Karpas-422 (cell line): Measurements from ENCODE around the gene RFC2. TPM values are rescaled to one million over a fixed set of nuclear protein-coding genes. Genes with fewer than 3 reads are reported as not detected.

Experiments
- DNase-seq: peaks from one replicate; pipeline ENCODE4 v3.0.0-alpha.2; 2015
- H2AFZ ChIP-seq: fragments of 200-600 bp; sonication (generic); 2 replicates; pipeline ENCODE4 v1.6.1; 2014; ENCODE audit warnings: antibody characterized with exemption, low read length, mixed read lengths
- H3K27ac ChIP-seq: fragments of 200-600 bp; sonication (generic); 2 replicates; pipeline ENCODE4 v1.5.1; 2014; ENCODE audit warnings: mild to moderate bottlenecking, low read length, moderate library complexity
- H3K27me3 ChIP-seq: fragments of 200-600 bp; sonication (generic); 2 replicates; pipeline ENCODE4 v1.6.1; 2014; ENCODE audit warnings: low read length, mixed read lengths
- H3K36me3 ChIP-seq: fragments of 200-600 bp; sonication (generic); 2 replicates; pipeline ENCODE4 v1.6.1; 2014; ENCODE audit warnings: low read length, mixed read lengths; ENCODE audit not compliant: insufficient read depth
- H3K4me1 ChIP-seq: fragments of 200-600 bp; sonication (generic); 2 replicates; pipeline ENCODE4 v1.6.1; 2014; ENCODE audit warnings: mild to moderate bottlenecking, low read length, mixed read lengths
- H3K4me2 ChIP-seq: fragments of 200-600 bp; sonication (generic); 2 replicates; pipeline ENCODE4 v1.6.1; 2014; ENCODE audit warnings: low read length, low read depth, mild to moderate bottlenecking; ENCODE audit not compliant: poor library complexity, severe bottlenecking
- H3K4me3 ChIP-seq: fragments of 200-600 bp; sonication (generic); 2 replicates; pipeline ENCODE4 v1.5.1; 2014; ENCODE audit warnings: mild to moderate bottlenecking, antibody characterized with exemption, low read length, mixed read lengths
- H3K79me2 ChIP-seq: fragments of 200-600 bp; sonication (generic); 2 replicates; pipeline ENCODE4 v1.6.1; 2014; ENCODE audit warnings: mild to moderate bottlenecking, low read length, mixed read lengths
- H3K9ac ChIP-seq: fragments of 200-600 bp; sonication (generic); 2 replicates; pipeline ENCODE4 v1.6.0; 2014; ENCODE audit warnings: low read length
- H3K9me2 ChIP-seq: fragments of 200-600 bp; sonication (generic), shearing (Covaris generic); replicated peaks from 2 replicates; pipeline ENCODE4 v1.6.0; 2014; ENCODE audit warnings: mild to moderate bottlenecking, low read length, moderate library complexity; ENCODE audit not compliant: insufficient read depth
- H3K9me3 ChIP-seq: fragments of 300-700, 200-600 bp; sonication (generic); 2 replicates; pipeline ENCODE4 v1.6.1; 2014; ENCODE audit warnings: low read length, mixed read lengths
- H4K20me1 ChIP-seq: fragments of 200-600 bp; sonication (generic); 2 replicates; pipeline ENCODE4 v1.6.1; 2014; ENCODE audit warnings: mild to moderate bottlenecking, antibody characterized with exemption, low read length, low read depth; ENCODE audit not compliant: insufficient read depth
- total RNA-seq: library from RNA; depleted of rRNA; stranded (reverse); fragments of >200 nt; shearing (Covaris generic); gene quantifications from 2 replicates; pipeline ENCODE4 v1.2.3, GENCODE V29; 2014; ENCODE audit warnings: low replicate concordance

The RFC2 gene
- total RNA-seq, 1 experiment from 2014 or later = 18.9 TPM

DNA sequence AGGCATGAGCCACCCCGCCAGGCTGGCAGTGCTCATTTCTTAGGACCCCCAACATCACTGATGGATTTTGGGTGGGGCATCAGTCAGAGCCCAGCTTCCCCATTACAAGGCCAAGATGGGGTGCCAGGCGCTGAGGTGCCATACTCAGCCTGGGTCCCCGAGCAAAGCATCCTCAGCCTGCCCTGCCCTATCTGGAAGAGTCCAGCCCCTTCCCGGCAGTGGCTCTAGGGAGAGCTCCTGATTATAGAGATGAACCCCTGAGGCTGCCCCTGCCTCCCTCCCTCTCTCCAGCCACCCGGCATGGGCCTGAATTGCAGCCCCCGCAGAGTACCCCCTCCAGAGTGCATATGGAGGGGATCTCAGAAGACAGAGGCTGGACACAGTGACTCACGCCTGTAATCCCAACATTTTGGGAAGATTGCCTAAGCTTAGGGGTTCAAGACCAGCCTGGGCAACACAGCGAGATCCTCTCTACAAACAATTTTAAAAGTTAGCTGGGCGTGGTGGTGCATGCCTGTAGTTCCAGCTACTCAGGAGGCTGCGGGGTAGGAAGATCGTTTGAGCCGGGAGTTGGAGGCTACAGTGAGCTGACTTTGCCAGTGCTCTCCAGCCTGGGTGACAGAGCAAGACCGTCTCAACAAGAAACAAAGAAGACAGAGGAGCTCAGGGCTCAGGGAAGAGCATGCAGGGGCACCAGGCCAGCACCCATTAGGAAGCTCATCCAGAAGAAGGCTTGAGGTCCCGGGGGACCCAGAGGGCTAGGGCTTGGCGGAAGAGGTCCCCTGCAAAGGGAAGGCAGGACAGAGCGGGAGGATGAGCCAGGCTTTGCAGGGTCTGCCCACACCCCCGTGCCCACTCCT is 31.1 kb downstream of the RFC2 start:
- no peaks in the 10 kb centered on the region for H3K27me3 ChIP-seq
- H3K4me3 ChIP-seq = no peak overlapping the region
- H2AFZ ChIP-seq = no peak overlapping the region
- no peaks in the 10 kb centered on the region; the same call in 1 of the 2 replicates for H3K36me3 ChIP-seq
- H3K4me1 ChIP-seq = peaks cover 35% of the 10 kb centered on the region
- H3K9me3 ChIP-seq = no peaks in the 10 kb centered on the region
- peak overlapping the region; percentile 17 for H3K4me2 ChIP-seq
- no peaks in the 10 kb centered on the region for H3K79me2 ChIP-seq
- peak overlapping the region; percentile 38; the same call in 1 of the 2 replicates for H3K9ac ChIP-seq
- peak overlapping the region; percentile 79 for H3K27ac ChIP-seq
- no peak for DNase-seq
- H3K9me2 ChIP-seq = no peaks in the 10 kb centered on the region
- no peaks in the 10 kb centered on the region for H4K20me1 ChIP-seq

DNA sequence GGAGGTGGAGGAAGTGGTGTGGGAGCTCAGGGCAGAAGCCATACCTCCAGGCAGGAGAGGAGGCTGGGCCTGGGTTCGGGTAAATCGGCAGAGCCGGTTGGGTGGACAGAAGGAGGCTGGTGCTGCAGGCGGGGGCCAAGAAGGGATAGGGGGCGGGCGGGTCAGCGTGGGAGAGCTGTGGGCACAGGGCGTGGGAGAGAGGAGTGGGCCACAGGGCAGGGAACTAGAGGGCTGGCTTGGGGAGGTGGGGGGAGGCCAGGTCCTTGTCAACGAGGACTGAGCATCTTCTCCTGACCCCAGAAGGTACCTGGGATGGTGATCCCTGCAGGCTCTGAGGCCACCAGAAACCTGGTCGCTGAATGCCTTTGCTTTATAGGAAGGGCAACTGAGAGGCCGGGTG is 32.5 kb downstream of the RFC2 start:
- Histone ChIP-seq H3K27me3 (no peaks in the 10 kb centered on the region), H3K4me1 (peaks cover 48% of the 10 kb centered on the region), H2AFZ (no peak overlapping the region), H3K79me2 (no peaks in the 10 kb centered on the region), H3K4me3 (no peak overlapping the region), H3K27ac (peak overlapping the region; percentile 65; the same call in 1 of the 2 replicates), H3K9me2 (no peaks in the 10 kb centered on the region), H3K4me2 (no peak overlapping the region), H3K9me3 (no peaks in the 10 kb centered on the region), H3K9ac (no peak overlapping the region), H3K36me3 (no peaks in the 10 kb centered on the region; the same call in 1 of the 2 replicates), H4K20me1 (no peaks in the 10 kb centered on the region)
- DNase-seq = no peak

DNA sequence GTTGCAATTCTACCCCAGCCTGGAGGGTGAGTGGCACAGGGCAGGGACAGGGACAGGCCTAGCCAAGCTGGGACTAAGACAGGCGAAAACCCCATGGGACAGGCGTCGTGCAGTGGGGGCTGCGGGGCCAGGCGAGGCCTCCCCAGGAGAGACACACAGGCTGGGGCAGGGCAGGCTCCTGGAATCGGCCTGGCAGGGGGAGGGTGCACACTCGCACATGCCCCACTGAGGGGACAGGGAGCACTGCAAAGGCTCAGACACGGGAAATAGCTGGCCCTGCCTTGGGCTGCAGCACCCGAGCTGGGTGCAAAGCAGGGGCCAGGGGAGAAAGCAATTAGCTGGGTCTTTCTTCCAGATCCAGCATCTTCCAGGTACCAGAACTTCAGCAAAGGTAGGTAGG is 34.0 kb downstream of the RFC2 start:
- no peaks in the 10 kb centered on the region; the same call in 1 of the 2 replicates for H3K36me3 ChIP-seq
- H3K4me2 ChIP-seq = no peak overlapping the region
- no peak for DNase-seq
- H3K9ac ChIP-seq = peak overlapping the region; percentile 26; the same call in 1 of the 2 replicates
- H4K20me1 ChIP-seq = no peaks in the 10 kb centered on the region
- no peaks in the 10 kb centered on the region for H3K27me3 ChIP-seq
- H3K9me3 ChIP-seq = no peaks in the 10 kb centered on the region
- peak overlapping the region; percentile 65; the same call in 1 of the 2 replicates for H3K27ac ChIP-seq
- no peak overlapping the region for H2AFZ ChIP-seq
- no peak overlapping the region for H3K4me3 ChIP-seq
- H3K9me2 ChIP-seq = no peaks in the 10 kb centered on the region
- H3K4me1 ChIP-seq = peaks cover 51% of the 10 kb centered on the region
- H3K79me2 ChIP-seq = no peaks in the 10 kb centered on the region

DNA sequence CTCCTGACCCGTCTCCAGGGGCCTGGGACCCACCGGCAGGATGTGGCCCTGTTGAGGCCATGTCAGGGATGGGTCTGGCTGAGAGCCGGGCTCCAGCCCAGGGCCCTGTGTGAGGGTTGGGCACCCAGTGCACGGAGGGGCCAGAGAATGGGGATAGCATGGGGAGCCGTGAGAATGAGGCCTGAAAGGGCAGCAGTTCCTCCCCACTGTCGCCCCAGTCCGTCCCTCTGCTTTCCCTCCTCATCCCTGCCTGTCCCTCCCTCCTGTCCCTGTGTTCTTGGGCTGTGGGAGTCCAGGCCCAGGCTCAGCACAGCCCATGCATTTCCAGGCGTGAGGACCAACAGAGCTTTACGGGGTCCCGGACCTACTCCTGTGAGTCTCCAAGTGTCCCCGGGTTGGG is 34.8 kb downstream of the RFC2 start:
- Histone ChIP-seq H3K9me2 (no peaks in the 10 kb centered on the region), H3K79me2 (no peaks in the 10 kb centered on the region), H3K36me3 (no peaks in the 10 kb centered on the region; the same call in 1 of the 2 replicates), H3K27me3 (no peaks in the 10 kb centered on the region), H3K9me3 (no peaks in the 10 kb centered on the region), H3K4me1 (peaks cover 47% of the 10 kb centered on the region), H3K4me3 (no peak overlapping the region), H3K27ac (peak overlapping the region; percentile 65; the same call in 1 of the 2 replicates), H2AFZ (no peak overlapping the region), H4K20me1 (no peaks in the 10 kb centered on the region), H3K9ac (no peak overlapping the region), H3K4me2 (no peak overlapping the region)
- no peak for DNase-seq

DNA sequence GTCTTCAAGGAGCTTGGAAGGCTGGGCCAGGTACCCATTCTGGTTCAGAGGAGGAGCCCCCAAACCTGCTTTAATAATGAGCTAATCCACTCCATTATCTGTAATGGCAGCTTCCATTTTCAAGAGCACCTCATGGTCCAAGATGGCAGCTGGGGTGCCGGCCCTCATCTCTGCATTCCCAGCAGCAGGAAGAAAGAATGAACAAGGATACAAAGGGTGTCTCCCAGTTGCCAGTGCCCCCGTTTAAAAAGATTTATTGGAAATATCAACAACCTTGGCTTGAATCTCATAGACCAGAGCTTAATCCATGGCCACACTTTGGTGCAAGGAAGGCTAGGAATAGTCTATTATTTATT is 35.9 kb downstream of the RFC2 start:
- Histone ChIP-seq H3K4me1 (peaks cover 36% of the 10 kb centered on the region), H3K4me3 (no peak overlapping the region), H2AFZ (no peak overlapping the region), H3K9me3 (no peaks in the 10 kb centered on the region), H4K20me1 (no peaks in the 10 kb centered on the region), H3K9ac (no peak overlapping the region), H3K9me2 (no peaks in the 10 kb centered on the region), H3K36me3 (no peaks in the 10 kb centered on the region; the same call in 1 of the 2 replicates), H3K27me3 (no peaks in the 10 kb centered on the region), H3K79me2 (no peaks in the 10 kb centered on the region), H3K4me2 (no peak overlapping the region), H3K27ac (no peak overlapping the region)
- no peak for DNase-seq

DNA sequence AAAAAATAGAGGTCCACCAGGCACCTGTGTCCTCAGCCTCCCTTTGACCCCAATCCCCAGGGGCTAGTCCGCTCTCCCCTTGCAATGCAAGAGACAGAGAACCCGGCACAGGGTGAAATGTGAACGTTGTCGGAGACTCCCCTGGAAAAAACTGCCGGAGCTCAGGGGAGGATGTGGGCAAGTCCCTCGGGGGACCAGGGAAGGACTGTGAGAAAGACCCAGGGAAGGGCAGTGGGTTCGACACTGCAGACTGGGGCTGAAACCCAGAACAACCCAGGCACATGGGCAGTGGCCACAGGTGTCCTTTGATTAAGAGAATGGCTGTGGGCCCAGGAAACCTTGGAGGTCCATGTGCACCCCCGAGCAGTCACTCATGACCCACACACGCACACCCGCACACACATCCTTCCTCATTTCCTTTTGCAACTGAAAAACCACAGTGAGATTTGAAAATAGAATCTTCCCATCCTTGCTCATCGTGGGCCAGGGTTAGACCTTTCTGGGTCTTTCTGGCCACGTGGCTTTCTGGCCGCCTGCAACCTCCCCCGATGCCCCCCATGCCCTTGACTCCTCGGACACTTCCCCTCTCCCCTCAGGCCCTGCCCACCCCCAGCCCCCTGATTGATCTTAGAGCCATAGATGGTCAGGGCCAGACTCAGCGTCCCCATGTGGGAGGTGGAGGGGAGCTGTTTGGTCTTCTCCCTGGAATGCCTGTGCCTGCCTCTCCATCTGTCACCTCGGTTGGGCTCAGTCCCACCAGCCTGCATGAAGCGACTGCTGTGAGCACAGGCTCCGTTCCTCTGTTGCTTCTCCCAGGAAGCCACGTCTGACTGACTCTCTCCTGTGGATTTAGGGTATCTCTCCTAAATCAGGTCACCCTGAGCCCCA is 36.5 kb downstream of the RFC2 start:
- H4K20me1 ChIP-seq = no peaks in the 10 kb centered on the region
- no peak overlapping the region for H3K27ac ChIP-seq
- no peak overlapping the region for H3K4me2 ChIP-seq
- H2AFZ ChIP-seq = no peak overlapping the region
- peaks cover 32% of the 10 kb centered on the region for H3K4me1 ChIP-seq
- H3K79me2 ChIP-seq = no peaks in the 10 kb centered on the region
- no peaks in the 10 kb centered on the region for H3K9me2 ChIP-seq
- H3K9ac ChIP-seq = 0 out of 2 replicates have a peak overlapping the region, but pooled peaks have one; percentile 5
- no peak overlapping the region for H3K4me3 ChIP-seq
- H3K9me3 ChIP-seq = no peaks in the 10 kb centered on the region
- DNase-seq = peak; percentile 43
- no peaks in the 10 kb centered on the region for H3K27me3 ChIP-seq
- no peaks in the 10 kb centered on the region; the same call in 1 of the 2 replicates for H3K36me3 ChIP-seq

DNA sequence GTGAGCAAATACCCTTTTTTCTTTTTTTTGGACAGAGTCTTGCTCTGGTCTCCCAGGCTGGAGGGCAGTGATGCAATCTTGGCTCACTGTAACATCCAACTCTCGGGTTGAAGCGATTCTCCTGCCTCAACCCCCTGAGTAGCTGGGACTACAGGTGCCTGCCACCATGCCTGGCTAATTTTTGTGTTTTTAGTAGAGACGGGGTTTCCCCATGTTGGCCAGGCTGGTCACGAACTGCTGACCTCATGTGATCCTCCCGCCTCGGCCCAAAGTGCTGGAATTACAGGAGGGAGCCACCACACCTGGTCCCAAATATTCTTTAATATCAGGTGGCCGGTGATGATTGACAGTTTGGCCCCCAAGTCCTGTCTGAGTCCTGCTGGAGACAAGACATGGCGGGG is 37.8 kb downstream of the RFC2 start:
- Histone ChIP-seq H3K27me3 (no peaks in the 10 kb centered on the region), H3K4me2 (no peak overlapping the region), H3K9me2 (no peaks in the 10 kb centered on the region), H3K27ac (no peak overlapping the region), H3K9ac (no peak overlapping the region), H4K20me1 (no peaks in the 10 kb centered on the region), H2AFZ (no peak overlapping the region), H3K9me3 (no peaks in the 10 kb centered on the region), H3K4me3 (no peak overlapping the region), H3K79me2 (no peaks in the 10 kb centered on the region), H3K36me3 (no peaks in the 10 kb centered on the region; the same call in 1 of the 2 replicates), H3K4me1 (peaks cover 32% of the 10 kb centered on the region)
- DNase-seq = no peak

DNA sequence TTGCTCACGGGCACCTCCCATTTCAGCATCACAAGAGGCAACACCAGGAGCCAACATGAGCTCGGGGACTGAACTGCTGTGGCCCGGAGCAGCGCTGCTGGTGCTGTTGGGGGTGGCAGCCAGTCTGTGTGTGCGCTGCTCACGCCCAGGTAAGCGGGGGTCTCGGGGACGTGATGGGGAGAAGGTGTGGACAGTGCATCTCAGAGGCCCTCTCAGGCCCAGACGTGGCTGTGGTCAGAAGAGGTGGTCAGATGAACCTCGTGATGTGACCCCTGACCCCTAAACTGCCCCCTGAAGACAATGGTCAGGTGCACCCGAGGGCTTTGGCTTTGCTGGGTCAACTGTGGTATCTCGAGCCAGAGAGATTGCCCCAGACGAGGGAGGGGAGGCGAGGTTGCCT is 38.3 kb downstream of the RFC2 start:
- no peak overlapping the region for H2AFZ ChIP-seq
- no peak for DNase-seq
- H3K9ac ChIP-seq = no peak overlapping the region
- H3K27me3 ChIP-seq = no peaks in the 10 kb centered on the region
- no peaks in the 10 kb centered on the region for H3K9me2 ChIP-seq
- H3K79me2 ChIP-seq = no peaks in the 10 kb centered on the region
- H4K20me1 ChIP-seq = no peaks in the 10 kb centered on the region
- no peaks in the 10 kb centered on the region for H3K9me3 ChIP-seq
- H3K4me1 ChIP-seq = peaks cover 33% of the 10 kb centered on the region
- H3K27ac ChIP-seq = no peak overlapping the region
- H3K4me2 ChIP-seq = no peak overlapping the region
- no peaks in the 10 kb centered on the region; the same call in 1 of the 2 replicates for H3K36me3 ChIP-seq
- H3K4me3 ChIP-seq = no peak overlapping the region
